Measurements from ENCODE around the gene OR6C4.
"Not testable (repeated sequence)": the region's sequence is repeated elsewhere in the genome, so short reads cannot be mapped to it uniquely, and the experiment has no call there.

Gene OR6C4

GRCh38 chr12:55572168-55572567 is 22.8 kb downstream of the OR6C4 start, which contains the start of gene OR2AP1:
Gene OR2AP1 (plus strand): TSS chr12:55572468. CDS start chr12:55574415, 1,947 bp downstream.
- Histone ChIP-seq H3K79me2 (ENCODE audit: low read length) (no peaks in the 10 kb centered on the region), H3K27me3 (ENCODE audit: low read depth, low read length) (no peaks in the 10 kb centered on the region), H3K4me3 (ENCODE audit: low read length) (no peak within 1 kb of the TSS), H3K4me1 (ENCODE audit: low read length) (peaks cover 8% of the 10 kb centered on the region), H3K9me3 (ENCODE audit: insufficient read depth, low read length) (0 out of 2 replicates have a peak, but pooled peaks cover 4% of the 10 kb centered on the region), H3K4me2 (ENCODE audit: low read length) (no peak within 1 kb of the TSS), H3K36me3 (replicated peaks; ENCODE audit: low read depth, low read length) (no peaks in the 10 kb centered on the region), H2AFZ (ENCODE audit: low read depth, low read length) (no peak within 1 kb of the TSS), H3K27ac (ENCODE audit: low read length) (no peak within 1 kb of the TSS), H4K20me1 (ENCODE audit: insufficient read depth, low read length) (no peaks in the 10 kb centered on the region), H3K9ac (ENCODE audit: low read length) (no peak within 1 kb of the TSS)
- TF ChIP-seq EZH2phosphoT487 (IDR thresholded peaks at IDR 0.05; ENCODE audit: low read depth) (no peak), CTCF (IDR thresholded peaks at IDR 0.05; ENCODE audit: low read depth, low read length) (no peak)

- Histone ChIP-seq H3K27me3 (ENCODE audit: low read depth, low read length) (no peaks in the 10 kb centered on the region), H2AFZ (ENCODE audit: low read depth, low read length) (no peak overlapping the region), H3K79me2 (ENCODE audit: low read length) (no peaks in the 10 kb centered on the region), H3K4me1 (ENCODE audit: low read length) (peaks cover 6% of the 10 kb centered on the region), H3K9me3 (ENCODE audit: insufficient read depth, low read length) (no peaks in the 10 kb centered on the region), H3K4me2 (ENCODE audit: low read length) (no peak overlapping the region), H3K9ac (ENCODE audit: low read length) (no peak overlapping the region), H3K36me3 (replicated peaks; ENCODE audit: low read depth, low read length) (no peaks in the 10 kb centered on the region), H3K4me3 (ENCODE audit: low read length) (no peak overlapping the region), H4K20me1 (ENCODE audit: insufficient read depth, low read length) (no peaks in the 10 kb centered on the region), H3K27ac (ENCODE audit: low read length) (no peak overlapping the region)
- TF ChIP-seq CTCF (IDR thresholded peaks at IDR 0.05; ENCODE audit: low read depth, low read length) = no peak
- TF ChIP-seq EZH2phosphoT487 (IDR thresholded peaks at IDR 0.05; ENCODE audit: low read depth) = no peak
Measured at GRCh38 chr12:55582066-55582465, 32.7 kb downstream of the OR6C4 start.

GRCh38 chr12:55585817-55586216 is 36.4 kb downstream of the OR6C4 start:
- Histone ChIP-seq H3K4me2 (ENCODE audit: low read length) (no peak overlapping the region), H2AFZ (ENCODE audit: low read depth, low read length) (no peak overlapping the region), H3K27me3 (ENCODE audit: low read depth, low read length) (no peaks in the 10 kb centered on the region), H3K36me3 (replicated peaks; ENCODE audit: low read depth, low read length) (no peaks in the 10 kb centered on the region), H3K9ac (ENCODE audit: low read length) (no peak overlapping the region), H3K79me2 (ENCODE audit: low read length) (no peaks in the 10 kb centered on the region), H3K4me3 (ENCODE audit: low read length) (no peak overlapping the region), H4K20me1 (ENCODE audit: insufficient read depth, low read length) (no peaks in the 10 kb centered on the region), H3K9me3 (ENCODE audit: insufficient read depth, low read length) (no peaks in the 10 kb centered on the region), H3K4me1 (ENCODE audit: low read length) (no peaks in the 10 kb centered on the region), H3K27ac (ENCODE audit: low read length) (no peak overlapping the region)
- TF ChIP-seq EZH2phosphoT487 (IDR thresholded peaks at IDR 0.05; ENCODE audit: low read depth) = no peak
- TF ChIP-seq CTCF (IDR thresholded peaks at IDR 0.05; ENCODE audit: low read depth, low read length) = no peak

- not testable (repeated sequence) for H2AFZ ChIP-seq (ENCODE audit: low read depth, low read length); H4K20me1 ChIP-seq (ENCODE audit: insufficient read depth, low read length); H3K36me3 ChIP-seq (replicated peaks; ENCODE audit: low read depth, low read length); H3K9ac ChIP-seq (ENCODE audit: low read length); H3K9me3 ChIP-seq (ENCODE audit: insufficient read depth, low read length); H3K27me3 ChIP-seq (ENCODE audit: low read depth, low read length); H3K79me2 ChIP-seq (ENCODE audit: low read length); H3K27ac ChIP-seq (ENCODE audit: low read length); H3K4me2 ChIP-seq (ENCODE audit: low read length); H3K4me3 ChIP-seq (ENCODE audit: low read length); H3K4me1 ChIP-seq (ENCODE audit: low read length)
Measured at GRCh38 chr12:55590152-55590551, 40.8 kb downstream of the OR6C4 start.
